AG20443 (cell line): ENCODE data around the gene TAF12.
"Not testable (repeated sequence)": the region's sequence is repeated elsewhere in the genome, so short reads cannot be mapped to it uniquely, and the experiment has no call there.

Experiments used
- DNase-seq: peaks from one replicate; pipeline ENCODE4 v3.0.0; 2012; ENCODE audit warnings: low spot score, mixed read lengths

Gene TAF12

DNA sequence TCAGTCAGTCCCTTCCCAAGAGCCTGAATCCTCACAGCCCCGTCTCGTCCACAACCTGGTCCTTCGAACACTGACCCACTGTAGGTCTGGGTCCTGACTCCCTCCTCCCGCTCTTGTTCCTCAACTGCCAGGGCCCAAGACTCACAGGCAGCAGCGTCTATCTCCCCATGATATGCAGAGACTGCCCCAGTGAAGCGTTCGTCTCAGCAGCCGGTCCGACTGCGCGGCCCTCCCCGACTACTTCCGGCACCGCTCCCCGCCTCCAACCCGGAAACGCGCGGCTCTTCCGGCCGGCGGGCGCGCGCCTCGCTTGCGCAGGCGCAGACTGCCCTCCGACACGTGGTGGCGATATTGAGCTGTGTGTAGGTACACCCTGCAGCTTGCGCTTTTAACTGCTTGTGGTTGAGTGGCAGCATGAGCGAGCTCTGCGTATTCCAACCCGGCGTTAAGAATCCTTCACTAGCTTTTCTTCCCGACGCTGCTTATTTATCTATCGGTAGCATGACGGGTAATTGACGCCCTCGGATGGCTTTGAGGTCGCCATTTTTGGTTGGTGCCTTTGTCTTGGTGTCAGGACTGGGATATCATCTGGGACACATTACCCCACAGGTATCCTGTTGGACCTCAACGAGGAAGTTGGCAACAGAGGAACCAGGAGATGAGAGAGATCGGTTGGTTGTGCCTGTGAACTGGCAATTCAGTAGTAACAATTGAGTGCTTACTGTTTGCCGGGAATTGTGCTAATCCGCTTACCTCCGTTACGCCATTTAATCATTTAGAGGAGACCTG, at the start of gene TAF12:
Gene TAF12, minus strand, starts transcription at position 221 of the 789 bp plus-strand sequence. CDS start 20,986 bp downstream, outside the sequence.
- DNase-seq, result peak; percentile 97

- DNase-seq, result not testable (repeated sequence)
Measured at GRCh38 chr1:28691627-28692026, 48.8 kb upstream of the TAF12 start.

DNA sequence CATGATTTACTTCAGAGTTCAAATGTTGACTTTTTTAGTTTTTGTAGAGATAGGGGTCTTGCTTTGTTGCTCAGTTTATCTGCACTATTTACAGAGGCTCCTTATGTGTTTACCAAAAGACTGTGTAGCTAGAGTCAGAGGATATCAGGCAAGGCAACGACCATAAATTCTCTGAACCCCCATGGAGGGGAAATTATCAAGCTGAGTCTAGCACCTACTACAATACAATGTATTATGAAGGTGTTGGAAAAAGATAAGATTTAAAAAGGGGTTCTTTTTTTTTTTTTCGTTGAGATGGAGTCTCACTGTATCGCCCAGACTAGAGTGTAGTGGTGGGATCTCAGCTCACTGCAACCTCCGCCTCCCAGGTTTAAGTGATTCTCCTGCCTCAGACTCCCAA, 42.1 kb upstream of the TAF12 start:
- DNase-seq, result no peak

DNA sequence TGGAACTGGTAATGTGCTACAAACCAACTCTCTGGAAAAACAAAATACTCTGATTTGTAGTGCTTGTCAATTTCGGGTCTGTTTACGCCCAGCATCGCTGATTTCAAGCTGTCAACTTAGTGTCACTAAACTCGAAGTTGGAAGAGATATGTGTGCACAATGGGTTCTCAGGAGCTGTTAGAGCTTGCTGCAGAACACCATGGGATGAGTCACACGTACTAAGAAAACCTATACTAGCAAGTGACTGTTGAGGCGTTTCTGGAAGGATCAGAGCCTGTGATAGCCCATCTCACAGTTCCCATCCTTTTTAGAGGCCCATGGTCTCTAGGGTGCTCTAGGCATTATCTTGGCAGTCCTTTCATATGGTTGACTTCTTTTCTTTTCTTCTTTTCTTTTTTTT, 40.0 kb upstream of the TAF12 start:
- DNase-seq, result no peak

DNA sequence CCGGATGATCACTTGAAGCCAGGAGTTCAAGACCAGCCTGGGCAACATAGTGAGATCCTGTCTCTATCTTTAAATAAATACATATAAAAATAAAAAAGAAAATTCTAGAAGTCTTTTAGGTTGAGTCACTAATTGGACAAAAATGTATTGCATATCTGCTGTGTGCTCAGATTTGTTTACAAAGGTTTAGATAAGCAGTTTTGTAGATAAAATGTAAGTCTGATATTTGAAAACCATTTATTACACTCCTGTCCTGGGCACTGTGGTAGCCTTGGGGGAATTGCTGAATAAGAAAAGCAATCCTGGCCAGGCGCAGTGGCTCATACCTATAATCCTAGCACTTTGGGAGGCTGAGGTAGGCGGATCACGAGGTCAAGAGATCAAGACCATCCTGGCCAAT, 37.3 kb upstream of the TAF12 start:
- no peak for DNase-seq

DNA sequence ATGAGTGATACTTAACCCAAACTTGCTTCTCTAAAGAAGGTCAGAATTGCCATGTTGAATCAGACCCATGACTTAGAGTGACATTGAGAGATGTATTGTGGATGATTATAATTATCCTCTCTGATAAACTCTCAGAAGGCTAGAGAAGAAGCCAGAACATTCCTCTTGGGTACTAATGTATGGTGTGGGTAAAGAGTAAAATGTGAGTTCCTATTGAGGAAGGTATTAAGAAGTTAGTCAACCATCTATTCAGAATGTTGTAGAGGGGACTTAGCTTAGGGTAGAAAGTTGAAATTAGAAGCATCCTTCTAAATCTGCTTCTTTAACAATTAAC, 33.0 kb upstream of the TAF12 start:
- DNase-seq, result no peak

GRCh38 chr1:28672971-28673370, 30.1 kb upstream of the TAF12 start:
- DNase-seq, result not testable (repeated sequence)

DNA sequence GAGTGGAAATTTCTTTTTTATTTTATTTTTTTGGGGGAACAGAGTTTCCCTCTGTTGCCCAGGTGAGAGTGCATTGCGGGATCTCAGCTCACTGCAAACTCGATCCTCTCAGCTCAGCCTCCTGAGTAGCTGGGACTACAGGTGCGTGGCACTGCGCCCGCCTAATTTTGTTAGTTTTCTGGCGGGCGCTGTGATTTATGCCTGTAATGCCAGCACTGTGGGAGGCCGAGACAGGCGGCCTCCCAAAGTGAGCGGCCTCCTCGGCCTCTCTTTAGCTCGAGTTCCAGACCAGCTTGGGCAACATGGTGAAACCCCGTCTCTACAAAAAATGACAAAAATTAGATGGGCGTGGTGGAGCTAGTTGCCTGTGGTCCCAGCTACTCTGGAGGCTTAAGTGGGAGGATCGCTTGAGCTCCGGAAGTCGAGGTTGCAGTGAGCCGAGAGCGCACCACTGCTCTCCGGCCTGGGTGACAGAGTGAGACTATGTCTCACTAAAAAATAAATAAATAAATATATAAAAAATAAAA, 28.4 kb upstream of the TAF12 start:
- DNase-seq, result no peak

GRCh38 chr1:28668956-28669723, 26.3 kb upstream of the TAF12 start:
- peak; percentile 97 for DNase-seq

GRCh38 chr1:28668191-28668955, 25.5 kb upstream of the TAF12 start, which contains the start of gene GMEB1:
GMEB1 (plus strand) TSS chr1:28668784; CDS start chr1:28683613, 14,829 bp downstream.
- peak; percentile 97 for DNase-seq

GRCh38 chr1:28666806-28667205, 23.9 kb upstream of the TAF12 start:
- DNase-seq, result no peak

DNA sequence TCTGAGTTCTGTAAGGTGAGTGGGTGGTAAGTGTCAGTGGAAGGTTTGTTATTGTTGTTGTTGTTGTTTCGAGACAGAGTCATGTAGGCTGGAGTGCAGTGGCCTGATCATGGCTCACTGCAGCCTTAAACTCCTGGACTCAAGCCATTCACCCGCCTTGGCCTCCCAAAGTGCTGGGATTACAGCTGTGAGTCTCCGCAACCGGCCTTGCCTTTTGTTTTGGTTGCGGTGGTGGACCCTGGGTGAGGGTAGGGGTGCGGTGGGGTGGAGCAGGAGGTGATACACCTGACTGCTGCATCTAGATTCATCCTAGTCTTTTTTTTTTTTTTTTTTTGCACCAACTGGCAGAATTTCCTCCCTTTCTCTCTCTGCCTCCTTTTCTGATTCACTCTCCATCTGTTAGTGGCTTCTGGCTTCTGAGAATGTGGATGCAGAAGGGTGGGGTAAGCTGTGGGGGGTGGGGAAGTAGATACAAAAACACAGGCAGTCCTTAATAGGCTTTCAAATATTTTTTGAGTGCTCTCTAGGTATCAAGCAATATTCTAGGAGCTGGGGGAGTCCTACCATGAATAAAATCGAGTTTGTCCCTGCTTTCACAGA, 21.1 kb upstream of the TAF12 start:
- peak; percentile 33 for DNase-seq

DNA sequence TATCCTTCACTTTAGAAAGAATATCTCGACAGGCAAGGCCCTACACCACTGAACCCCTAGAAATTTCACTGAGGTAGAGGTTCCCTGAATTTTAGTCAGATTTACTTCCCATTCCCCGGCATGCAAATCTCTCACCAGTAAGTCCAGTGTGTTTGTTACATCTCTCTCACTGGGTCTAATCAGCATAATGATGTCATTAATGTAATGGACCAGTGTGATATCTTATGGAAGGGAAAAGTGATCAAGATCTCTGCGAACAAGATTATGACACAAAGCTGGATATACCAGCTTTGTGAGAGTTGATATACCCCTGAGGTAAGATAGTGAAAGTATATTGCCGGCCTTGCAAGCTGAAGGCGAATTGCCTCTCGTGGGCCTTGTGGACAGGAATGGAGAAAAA, 13.5 kb upstream of the TAF12 start:
- no peak for DNase-seq

- DNase-seq, result not testable (repeated sequence)
Measured at GRCh38 chr1:28655448-28656311, 12.8 kb upstream of the TAF12 start.

GRCh38 chr1:28653870-28654269, 11.0 kb upstream of the TAF12 start:
- DNase-seq, result not testable (repeated sequence)

- not testable (repeated sequence) for DNase-seq
Measured at GRCh38 chr1:28653063-28653462, 10.2 kb upstream of the TAF12 start.

- peak; percentile 78 for DNase-seq
Measured at GRCh38 chr1:28648474-28649198, 5.8 kb upstream of the TAF12 start, which contains the start of gene RNU11. RNU11 (plus strand) TSS chr1:28648600.

DNA sequence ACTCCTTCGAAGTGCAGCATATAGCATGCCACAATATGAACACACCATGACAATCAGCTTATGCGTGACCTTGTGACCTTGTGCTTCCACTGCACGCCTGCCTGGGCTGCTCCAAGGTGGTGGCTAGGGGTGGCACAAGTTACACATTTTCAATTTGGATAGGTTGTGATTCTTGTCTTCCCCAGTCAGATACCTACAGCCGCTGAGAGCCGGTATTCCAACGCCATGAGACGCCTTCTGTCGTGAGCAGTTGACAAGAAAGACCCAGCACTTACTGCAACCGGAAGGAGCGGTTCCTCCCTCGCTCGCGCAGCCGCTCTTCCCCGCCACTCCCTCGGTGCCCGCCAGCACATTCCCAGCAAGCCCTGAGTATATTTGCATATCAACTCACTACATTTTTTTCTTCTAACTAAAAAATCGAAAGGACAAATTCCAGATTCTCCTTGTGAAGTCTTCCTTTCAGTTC, 5.2 kb upstream of the TAF12 start:
- DNase-seq, result peak; percentile 93

DNA sequence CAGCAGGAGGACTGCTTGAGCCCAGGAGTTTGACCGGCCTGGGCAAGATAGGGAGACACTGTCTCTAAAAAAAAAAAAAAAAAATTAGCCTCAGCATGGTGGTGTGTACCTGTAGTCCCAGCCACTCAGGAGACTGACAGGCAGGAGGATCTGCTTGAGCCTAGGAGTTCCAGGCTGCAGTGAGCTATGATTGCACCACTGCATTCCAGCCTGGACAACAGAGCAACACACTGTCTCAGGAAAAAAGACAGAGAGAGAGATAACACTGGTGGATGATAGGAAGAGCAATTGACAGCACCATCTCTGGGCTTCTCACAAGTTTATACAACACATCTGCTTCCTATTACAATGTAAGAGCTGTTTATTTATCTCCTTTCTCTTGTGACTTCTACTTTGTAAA, 3.2 kb upstream of the TAF12 start:
- DNase-seq, result no peak

- DNase-seq, result not testable (repeated sequence)
Measured at GRCh38 chr1:28645406-28645805, 2.5 kb upstream of the TAF12 start.
